ENCODE data around the gene MAP7D1.

DNA sequence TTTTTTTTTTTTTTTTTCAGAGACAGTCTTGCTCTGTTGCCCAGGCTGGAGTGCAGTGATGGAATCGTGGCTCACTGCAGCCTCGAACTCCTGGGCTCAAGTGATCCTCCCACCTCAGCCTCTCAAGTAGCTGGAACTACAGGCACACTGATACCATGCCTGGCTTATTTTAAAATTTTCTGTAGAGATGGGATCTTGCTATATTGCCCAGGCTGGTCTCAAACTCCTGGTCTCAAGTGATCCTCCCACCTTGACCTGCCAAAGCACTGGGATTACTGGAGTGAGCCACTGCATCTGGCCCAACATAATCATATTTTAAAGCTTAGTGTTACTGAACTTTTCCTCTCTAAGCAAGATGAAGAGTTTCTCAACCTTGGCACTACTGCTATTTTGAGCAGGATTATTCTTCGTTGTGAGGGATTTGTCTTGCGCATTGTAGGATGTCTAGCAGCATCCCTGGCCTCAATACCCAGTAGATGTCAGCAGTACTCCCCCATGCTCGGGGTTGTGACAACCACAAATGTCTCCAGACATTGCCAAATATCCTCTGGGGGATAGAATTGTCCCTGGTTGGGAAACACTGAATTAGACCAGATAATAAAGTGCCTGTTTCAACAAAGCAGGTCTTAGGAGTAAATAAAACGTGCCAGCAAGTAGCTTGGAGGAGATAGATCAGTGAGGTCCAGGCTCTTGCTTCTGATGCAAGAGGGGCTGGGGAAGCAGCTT is 53.2 kb downstream of the MAP7D1 start:
- TF ChIP-seq, protein P1, sequence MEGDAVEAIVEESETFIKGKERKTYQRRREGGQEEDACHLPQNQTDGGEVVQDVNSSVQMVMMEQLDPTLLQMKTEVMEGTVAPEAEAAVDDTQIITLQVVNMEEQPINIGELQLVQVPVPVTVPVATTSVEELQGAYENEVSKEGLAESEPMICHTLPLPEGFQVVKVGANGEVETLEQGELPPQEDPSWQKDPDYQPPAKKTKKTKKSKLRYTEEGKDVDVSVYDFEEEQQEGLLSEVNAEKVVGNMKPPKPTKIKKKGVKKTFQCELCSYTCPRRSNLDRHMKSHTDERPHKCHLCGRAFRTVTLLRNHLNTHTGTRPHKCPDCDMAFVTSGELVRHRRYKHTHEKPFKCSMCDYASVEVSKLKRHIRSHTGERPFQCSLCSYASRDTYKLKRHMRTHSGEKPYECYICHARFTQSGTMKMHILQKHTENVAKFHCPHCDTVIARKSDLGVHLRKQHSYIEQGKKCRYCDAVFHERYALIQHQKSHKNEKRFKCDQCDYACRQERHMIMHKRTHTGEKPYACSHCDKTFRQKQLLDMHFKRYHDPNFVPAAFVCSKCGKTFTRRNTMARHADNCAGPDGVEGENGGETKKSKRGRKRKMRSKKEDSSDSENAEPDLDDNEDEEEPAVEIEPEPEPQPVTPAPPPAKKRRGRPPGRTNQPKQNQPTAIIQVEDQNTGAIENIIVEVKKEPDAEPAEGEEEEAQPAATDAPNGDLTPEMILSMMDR (IDR thresholded peaks at IDR 0.05) = no peak
- TF ChIP-seq POLR2A (IDR thresholded peaks at IDR 0.05) (no peak), EP300 (IDR thresholded peaks at IDR 0.05; ENCODE audit: low read depth) (no peak)

All from transverse colon (tissue), 3 donors.